PC-9 (cell line): ENCODE data around the gene VEGFD.

Experiments used
- CTCF ChIP-seq: fragments of 200-600 bp; sonication (generic); conservative IDR thresholded peaks from 2 replicates; pipeline ENCODE4 v1.6.1; 2017; ENCODE audit warnings: mixed run types, antibody characterized with exemption, mild to moderate bottlenecking, moderate library complexity
- EZH2 ChIP-seq: fragments of 200-600 bp; sonication (generic); IDR thresholded peaks from 2 replicates; pipeline ENCODE4 v1.8.0; 2017; ENCODE audit warnings: antibody characterized with exemption, low read depth

DNA sequence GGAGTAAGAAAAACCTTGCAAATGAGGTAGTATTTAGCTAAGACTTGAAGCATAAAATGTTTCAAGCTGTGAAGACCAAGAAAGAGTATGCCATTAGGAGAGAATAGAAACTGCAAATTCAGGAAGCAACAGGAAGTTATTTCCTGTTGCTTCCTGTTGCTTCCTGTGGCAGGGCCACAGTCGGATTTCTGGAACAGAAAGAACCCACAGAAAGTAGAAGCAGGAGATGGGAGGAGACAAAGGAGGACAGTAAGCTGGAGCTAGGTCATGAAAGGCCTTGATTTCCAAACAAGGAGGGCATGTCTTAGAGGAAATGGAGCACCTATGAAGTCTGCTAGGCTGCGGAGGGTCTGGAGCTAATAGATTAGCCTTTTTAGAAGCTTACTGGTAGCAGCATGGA is 86.0 kb downstream of the VEGFD start:
- no peak for TF ChIP-seq CTCF
- no peak for TF ChIP-seq EZH2
